ENCODE measurements around the gene HOPX.
A peak's percentile ranks its signal among the peaks of the same experiment; 100 is the strongest.

HOPX gene

GRCh38 chr4:56655627-56656345, 25.3 kb downstream of the HOPX start:
- TF ChIP-seq CTCF (IDR thresholded peaks at IDR 0.05; ENCODE audit: low read depth, low read length) (no peak), MYC (IDR thresholded peaks at IDR 0.05; ENCODE audit: low read depth, low read length) (no peak), MAX (IDR thresholded peaks at IDR 0.05; ENCODE audit: low read depth, low read length) (no peak), POLR2A (IDR thresholded peaks at IDR 0.05; ENCODE audit: extremely low read depth, insufficient read length) (no peak)
- no peak overlapping the region for H3K4me3 ChIP-seq (ENCODE audit: low read depth, low read length)
- no peak for DNase-seq (ENCODE audit: low read depth)

GRCh38 chr4:56655209-56655626, 25.9 kb downstream of the HOPX start:
- TF ChIP-seq CTCF (IDR thresholded peaks at IDR 0.05; ENCODE audit: low read depth, low read length) (no peak), MYC (IDR thresholded peaks at IDR 0.05; ENCODE audit: low read depth, low read length) (no peak), MAX (IDR thresholded peaks at IDR 0.05; ENCODE audit: low read depth, low read length) (no peak), POLR2A (IDR thresholded peaks at IDR 0.05; ENCODE audit: extremely low read depth, insufficient read length) (no peak)
- no peak overlapping the region for H3K4me3 ChIP-seq (ENCODE audit: low read depth, low read length)
- no peak for DNase-seq (ENCODE audit: low read depth)

GRCh38 chr4:56654238-56654632, 26.9 kb downstream of the HOPX start:
- no peak overlapping the region for H3K4me3 ChIP-seq (ENCODE audit: low read depth, low read length)
- DNase-seq (ENCODE audit: low read depth) = no peak
- no peak for TF ChIP-seq POLR2A (IDR thresholded peaks at IDR 0.05; ENCODE audit: extremely low read depth, insufficient read length)
- TF ChIP-seq CTCF (IDR thresholded peaks at IDR 0.05; ENCODE audit: low read depth, low read length) = no peak
- TF ChIP-seq MYC (IDR thresholded peaks at IDR 0.05; ENCODE audit: low read depth, low read length) = no peak
- no peak for TF ChIP-seq MAX (IDR thresholded peaks at IDR 0.05; ENCODE audit: low read depth, low read length)

GRCh38 chr4:56653461-56654237, 27.4 kb downstream of the HOPX start:
- H3K4me3 ChIP-seq (ENCODE audit: low read depth, low read length) = no peak overlapping the region
- TF ChIP-seq POLR2A (IDR thresholded peaks at IDR 0.05; ENCODE audit: extremely low read depth, insufficient read length) = no peak
- TF ChIP-seq CTCF (IDR thresholded peaks at IDR 0.05; ENCODE audit: low read depth, low read length) = no peak
- no peak for TF ChIP-seq MYC (IDR thresholded peaks at IDR 0.05; ENCODE audit: low read depth, low read length)
- peak; percentile 82 for DNase-seq (ENCODE audit: low read depth)

GRCh38 chr4:56652196-56652595, 28.9 kb downstream of the HOPX start:
- DNase-seq (ENCODE audit: low read depth) = no peak
- no peak overlapping the region for H3K4me3 ChIP-seq (ENCODE audit: low read depth, low read length)
- TF ChIP-seq MYC (IDR thresholded peaks at IDR 0.05; ENCODE audit: low read depth, low read length) (no peak), MAX (IDR thresholded peaks at IDR 0.05; ENCODE audit: low read depth, low read length) (no peak), POLR2A (IDR thresholded peaks at IDR 0.05; ENCODE audit: extremely low read depth, insufficient read length) (no peak), CTCF (IDR thresholded peaks at IDR 0.05; ENCODE audit: low read depth, low read length) (no peak)

Data from NB4 (cell line).